CD4-positive, alpha-beta memory T cell (primary cell): ENCODE measurements around the gene CLSTN3. TPM values are rescaled to one million over a fixed set of nuclear protein-coding genes. Genes with fewer than 3 reads are reported as not detected.
A peak's percentile ranks its signal among the peaks of the same experiment; 100 is the strongest.

ENCODE experiments used
- CTCF ChIA-PET: fragments of 350-600 bp; sonication (Branson Sonifier 250); formaldehyde crosslinking; loops from one replicate; lab custom pipeline; 2021; ENCODE audit warnings: inconsistent platforms; ENCODE audit not compliant: partially characterized antibody; lab: Charles Lee
- POLR2A ChIA-PET: fragments of 350-600 bp; sonication (Branson Sonifier 250); formaldehyde crosslinking; loops from one replicate; lab custom pipeline; 2021; ENCODE audit not compliant: partially characterized antibody; lab: Charles Lee
- DNase-seq, 5 donors: peaks; one replicate each; pipeline versions ENCODE4 v3.0.0 to v3.0.0-alpha.2; 2020 to 2022; ENCODE audit warnings: mixed read lengths in 1 of 5
- H3K27ac ChIP-seq: one replicate; pipeline ENCODE4 v1.7.0; 2013; ENCODE audit warnings: low read depth, low read length
- H3K27me3 ChIP-seq: 2 replicates; pipeline ENCODE4 v1.7.0; 2013; ENCODE audit warnings: mild to moderate bottlenecking, low read length, moderate library complexity; ENCODE audit not compliant: insufficient read depth
- H3K36me3 ChIP-seq: 2 replicates; pipeline ENCODE4 v1.7.0; 2013; ENCODE audit warnings: mild to moderate bottlenecking, low read length, moderate library complexity; ENCODE audit not compliant: insufficient read depth
- H3K4me1 ChIP-seq: 2 replicates; pipeline ENCODE4 v1.7.0; 2013; ENCODE audit warnings: mild to moderate bottlenecking, low read length, moderate library complexity; ENCODE audit not compliant: insufficient read depth
- H3K4me3 ChIP-seq, 2 donors: one replicate each; pipeline ENCODE4 v1.7.0; 2013; ENCODE audit warnings: low read length in 2 of 2, mild to moderate bottlenecking in 1 of 2
- H3K9me3 ChIP-seq, 2 donors: one replicate each; pipeline ENCODE4 v1.7.0; 2013; ENCODE audit warnings: low read length in 2 of 2, control low read depth in 1 of 2; ENCODE audit not compliant: control insufficient read depth in 1 of 2
- H3K27ac Mint-ChIP-seq, 7 donors: one replicate each; pipeline ENCODE4 v1.8.0; 2020 to 2021; ENCODE audit warnings: mixed read lengths in 7 of 7, mild to moderate bottlenecking in 6 of 7, inconsistent platforms in 3 of 7, moderate library complexity in 3 of 7
- H3K27me3 Mint-ChIP-seq, 2 donors: one replicate each; pipeline ENCODE4 v1.8.0; 2020 to 2021; ENCODE audit warnings: mixed read lengths in 2 of 2
- H3K36me3 Mint-ChIP-seq, 2 donors: one replicate each; pipeline ENCODE4 v1.8.0; 2020 to 2021; ENCODE audit warnings: mixed read lengths in 2 of 2, inconsistent platforms in 1 of 2, mild to moderate bottlenecking in 1 of 2
- H3K4me1 Mint-ChIP-seq, 4 donors: one replicate each; pipeline ENCODE4 v1.8.0; 2020 to 2021; ENCODE audit warnings: mixed read lengths in 4 of 4, mild to moderate bottlenecking in 1 of 4
- H3K4me3 Mint-ChIP-seq, 8 donors: one replicate each; pipeline ENCODE4 v1.8.0; 2020 to 2021; ENCODE audit warnings: mixed read lengths in 8 of 8, mild to moderate bottlenecking in 7 of 8, moderate library complexity in 6 of 8, inconsistent platforms in 3 of 8
- H3K9me3 Mint-ChIP-seq, 8 donors: one replicate each; pipeline ENCODE4 v1.8.0; 2020 to 2021; ENCODE audit warnings: mixed read lengths in 8 of 8, mild to moderate bottlenecking in 5 of 8, inconsistent platforms in 3 of 8, moderate library complexity in 1 of 8
- intact Hi-C: fragments of 100-400 bp; cut with micrococcal nuclease; formaldehyde crosslinking; loops from one replicate; pipeline ENCODE4 v1.15.1; 2023
- polyA plus RNA-seq, 2 donors: library from polyadenylated mRNA; unstranded; fragments of 300-500 nt; fragmentation: Illumina TruSeq; gene quantifications; one replicate each; pipeline ENCODE4 v1.2.3, GENCODE V29; 2021
- total RNA-seq, 2 experiments: library from RNA; stranded (reverse); gene quantifications; one replicate each; pipeline ENCODE4 v1.2.3, GENCODE V29; 2021

Gene CLSTN3
- total and polyA plus RNA-seq, 4 experiments from 2014 or later = 6.7 to 58.5 (median 29.1) TPM

DNA sequence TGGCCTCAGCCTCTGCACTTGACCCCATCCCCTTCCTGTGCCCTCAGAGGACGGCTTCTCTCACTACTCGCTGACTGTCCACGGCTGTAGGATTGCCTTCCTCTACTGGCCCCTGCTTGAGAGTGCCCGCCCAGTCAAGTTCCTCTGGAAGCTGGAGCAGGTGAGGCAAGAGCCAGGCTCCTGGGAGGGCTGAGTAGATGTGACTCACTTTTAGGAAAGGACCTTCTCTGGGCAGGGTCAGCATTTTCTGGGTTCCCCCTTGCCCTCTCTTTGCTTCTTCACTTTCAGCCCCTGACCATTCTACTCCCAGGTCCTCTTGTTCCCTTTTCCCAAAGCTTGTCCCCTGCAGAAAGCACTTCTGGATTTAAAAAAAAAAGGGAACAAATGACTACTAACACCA, 7.7 kb downstream of the CLSTN3 start:
- H3K36me3 Mint-ChIP-seq = peaks cover 52 to 80% of the 10 kb centered on the region in 2 donors
- Histone ChIP-seq H3K4me1 (no peaks in the 10 kb centered on the region), H3K27ac (no peak overlapping the region), H3K36me3 (peaks cover 44% of the 10 kb centered on the region), H3K9me3 (no peaks in the 10 kb centered on the region), H3K4me3 (no peak overlapping the region), H3K27me3 (no peaks in the 10 kb centered on the region)
- H3K9me3 Mint-ChIP-seq = no peaks in the 10 kb centered on the region
- POLR2A ChIA-PET = no interaction called here
- H3K27me3 Mint-ChIP-seq = no peaks in the 10 kb centered on the region
- CTCF ChIA-PET = no interaction called here
- intact Hi-C loops = no loop called here
- peak overlapping the region in 4 of 7 donors; percentile 5 to 73 (median 28) for H3K27ac Mint-ChIP-seq
- DNase-seq = no peak
- H3K4me3 Mint-ChIP-seq = no peak overlapping the region
- H3K4me1 Mint-ChIP-seq = peaks cover 0 to 16% (median 5%) of the 10 kb centered on the region in 4 donors

DNA sequence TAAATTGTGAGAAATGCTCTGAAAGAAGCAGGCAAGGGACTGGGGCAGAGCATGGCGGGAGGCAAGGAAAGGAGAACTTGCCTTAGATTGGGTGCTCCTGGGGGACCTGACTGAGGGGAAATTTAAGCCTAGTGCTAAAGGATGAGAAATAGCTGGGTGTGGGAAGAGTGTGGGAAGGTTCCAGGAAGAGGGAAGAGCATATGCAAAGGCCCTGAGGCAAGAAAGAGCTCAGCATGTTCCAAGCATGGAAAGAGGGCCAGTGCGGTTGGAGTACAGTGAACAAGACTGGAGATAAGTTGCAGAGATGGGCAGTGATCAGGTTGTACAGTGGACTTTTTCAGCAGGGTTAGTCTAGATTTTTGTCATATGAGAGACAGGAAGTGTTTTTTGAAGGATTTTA, 9.0 kb downstream of the CLSTN3 start:
- Histone ChIP-seq H3K9me3 (no peaks in the 10 kb centered on the region), H3K27me3 (no peaks in the 10 kb centered on the region), H3K36me3 (peaks cover 49% of the 10 kb centered on the region), H3K4me1 (no peaks in the 10 kb centered on the region), H3K27ac (no peak overlapping the region), H3K4me3 (no peak overlapping the region)
- no peak for DNase-seq
- Mint-ChIP-seq H3K4me3 (no peak overlapping the region), H3K9me3 (no peaks in the 10 kb centered on the region), H3K27me3 (no peaks in the 10 kb centered on the region), H3K36me3 (peaks cover 52 to 79% of the 10 kb centered on the region in 2 donors), H3K27ac (peak overlapping the region in 1 of 7 donors; percentile 27), H3K4me1 (peaks cover 0 to 15% (median 4%) of the 10 kb centered on the region in 4 donors)
- intact Hi-C loops = no loop called here
- ChIA-PET CTCF (interaction anchor here (0.6 to 8.5 kb wide), 5 partner anchors 11 to 303 kb away, joined by 3 to 42 read pairs (median 3); no protein-coding TSS in a partner anchor), POLR2A (no interaction called here)

DNA sequence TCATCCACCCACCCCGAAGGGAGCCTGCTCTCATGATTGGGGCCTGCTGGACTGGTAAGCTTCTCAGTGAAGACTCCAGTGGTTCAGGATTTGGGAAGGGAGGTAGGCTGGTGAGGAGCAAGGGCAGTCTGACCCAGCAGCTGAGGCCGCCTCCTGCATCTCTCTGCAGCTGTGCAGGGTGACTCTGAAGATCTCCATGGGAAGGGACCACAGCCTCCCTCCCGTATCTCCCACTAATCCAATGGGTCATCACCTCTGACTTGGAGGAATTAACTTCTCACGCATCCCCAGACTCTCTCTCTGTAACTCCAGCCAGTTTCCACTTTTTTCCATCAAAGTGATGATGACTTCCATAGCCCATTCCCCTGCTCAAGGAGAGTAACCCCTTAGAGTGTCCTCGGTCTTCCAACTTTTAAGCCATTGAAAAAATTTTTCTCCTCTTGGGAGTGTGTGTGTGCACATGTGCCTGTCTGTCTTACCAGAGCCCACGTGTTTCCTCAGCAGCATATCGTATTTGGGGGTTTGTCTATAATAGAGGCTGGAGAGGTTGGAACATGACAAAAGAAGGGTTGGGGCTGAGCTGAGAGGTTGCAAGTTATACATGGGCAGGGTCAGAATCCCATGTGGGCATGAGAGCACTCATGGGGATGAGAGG, 11.3 kb downstream of the CLSTN3 start:
- Histone ChIP-seq H3K27me3 (no peaks in the 10 kb centered on the region), H3K36me3 (peaks cover 31% of the 10 kb centered on the region), H3K27ac (no peak overlapping the region), H3K4me1 (no peaks in the 10 kb centered on the region), H3K9me3 (no peaks in the 10 kb centered on the region), H3K4me3 (no peak overlapping the region)
- peaks cover 47 to 78% of the 10 kb centered on the region in 2 donors for H3K36me3 Mint-ChIP-seq
- POLR2A ChIA-PET = interaction anchor here (1.3 to 2.0 kb wide), 2 partner anchors 10 to 11 kb away, joined by 5 read pairs; no protein-coding TSS in a partner anchor
- no peaks in the 10 kb centered on the region for H3K27me3 Mint-ChIP-seq
- H3K27ac Mint-ChIP-seq = peak overlapping the region in 2 of 7 donors; percentile 42 to 48
- no peaks in the 10 kb centered on the region for H3K9me3 Mint-ChIP-seq
- intact Hi-C loops = loop anchor here (1.0 to 2.0 kb wide), 3 partner anchors 47 to 497 kb away; no protein-coding TSS in a partner anchor
- no peak for DNase-seq
- CTCF ChIA-PET = interaction anchor here (0.7 to 8.5 kb wide), 10 partner anchors 9 to 498 kb away, joined by 3 to 42 read pairs (median 3); partner anchors contain the start of gene PEX5
- H3K4me3 Mint-ChIP-seq = no peak overlapping the region
- peaks cover 0 to 12% (median 4%) of the 10 kb centered on the region in 4 donors for H3K4me1 Mint-ChIP-seq

- H3K9me3 Mint-ChIP-seq = no peaks in the 10 kb centered on the region
- H3K4me3 Mint-ChIP-seq = no peak overlapping the region
- peaks cover 0 to 12% (median 4%) of the 10 kb centered on the region in 4 donors for H3K4me1 Mint-ChIP-seq
- POLR2A ChIA-PET = interaction anchor here (0.8 to 2.0 kb wide), 2 partner anchors 11 to 47 kb away, joined by 4 to 5 read pairs; no protein-coding TSS in a partner anchor
- intact Hi-C loops = loop anchor here (1.0 to 2.0 kb wide), 3 partner anchors 46 to 496 kb away; no protein-coding TSS in a partner anchor
- DNase-seq = peak; percentile 40 to 53 (median 44)
- Histone ChIP-seq H3K9me3 (no peaks in the 10 kb centered on the region), H3K27me3 (no peaks in the 10 kb centered on the region), H3K36me3 (peaks cover 24% of the 10 kb centered on the region), H3K4me3 (no peak overlapping the region), H3K4me1 (no peaks in the 10 kb centered on the region), H3K27ac (no peak overlapping the region)
- CTCF ChIA-PET = interaction anchor here (0.7 to 8.5 kb wide), 10 partner anchors 8 to 497 kb away, joined by 3 to 42 read pairs (median 3); partner anchors contain the start of gene PEX5
- H3K27ac Mint-ChIP-seq = peak overlapping the region in 4 of 7 donors; percentile 16 to 80 (median 43)
- H3K27me3 Mint-ChIP-seq = no peaks in the 10 kb centered on the region
- H3K36me3 Mint-ChIP-seq = peaks cover 45 to 77% of the 10 kb centered on the region in 2 donors
Observed at GRCh38 chr12:7142056-7142644, 12.0 kb downstream of the CLSTN3 start.

DNA sequence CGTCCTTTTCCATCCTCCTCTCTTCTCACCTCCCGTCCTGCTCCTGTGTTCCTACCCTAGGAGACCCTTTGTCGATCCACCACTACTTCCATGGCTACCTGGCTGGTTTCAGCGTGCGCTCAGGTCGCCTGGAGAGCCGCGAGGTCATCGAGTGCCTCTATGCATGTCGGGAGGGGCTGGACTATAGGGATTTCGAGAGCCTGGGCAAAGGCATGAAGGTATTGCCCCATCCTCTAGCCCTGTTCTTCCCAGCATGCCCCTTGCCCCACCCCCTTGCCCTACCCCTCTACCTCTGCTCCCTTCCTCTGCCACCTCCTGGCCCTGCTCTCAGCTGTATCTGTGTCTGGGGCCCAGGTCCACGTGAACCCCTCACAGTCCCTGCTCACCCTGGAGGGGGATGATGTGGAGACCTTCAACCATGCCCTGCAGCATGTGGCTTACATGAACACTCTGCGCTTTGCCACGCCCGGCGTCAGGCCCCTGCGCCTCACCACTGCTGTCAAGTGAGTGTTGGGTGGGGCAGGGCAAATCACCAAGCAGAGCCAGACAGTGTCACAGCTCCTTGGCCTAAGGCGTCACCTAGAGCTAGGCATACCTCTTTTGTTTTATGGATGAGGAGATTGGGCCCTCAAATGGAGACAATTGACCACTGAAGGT, 12.8 kb downstream of the CLSTN3 start:
- peak overlapping the region in 2 of 7 donors; percentile 42 to 45 for H3K27ac Mint-ChIP-seq
- H3K4me1 Mint-ChIP-seq = peaks cover 0 to 12% (median 4%) of the 10 kb centered on the region in 4 donors
- no peak overlapping the region for H3K4me3 ChIP-seq
- H3K9me3 Mint-ChIP-seq = no peaks in the 10 kb centered on the region
- H3K27ac ChIP-seq = no peak overlapping the region
- no peak overlapping the region for H3K4me3 Mint-ChIP-seq
- intact Hi-C loops = loop anchor here (1.0 to 2.0 kb wide), 3 partner anchors 45 to 495 kb away; no protein-coding TSS in a partner anchor
- no peaks in the 10 kb centered on the region for H3K27me3 Mint-ChIP-seq
- CTCF ChIA-PET = interaction anchor here (0.9 to 8.5 kb wide), 8 partner anchors 19 to 496 kb away, joined by 3 to 42 read pairs (median 3); partner anchors contain the start of genes C1RL and PEX5
- no peak for DNase-seq
- H3K9me3 ChIP-seq = no peaks in the 10 kb centered on the region
- H3K36me3 ChIP-seq = peaks cover 17% of the 10 kb centered on the region
- no peaks in the 10 kb centered on the region for H3K4me1 ChIP-seq
- peaks cover 42 to 76% of the 10 kb centered on the region in 2 donors for H3K36me3 Mint-ChIP-seq
- POLR2A ChIA-PET = interaction anchor here (0.8 to 2.0 kb wide), 2 partner anchors 11 to 46 kb away, joined by 4 to 5 read pairs; no protein-coding TSS in a partner anchor
- H3K27me3 ChIP-seq = no peaks in the 10 kb centered on the region

GRCh38 chr12:7143564-7143963, 13.4 kb downstream of the CLSTN3 start:
- POLR2A ChIA-PET = interaction anchor here (1.1 to 2.0 kb wide), 2 partner anchors 12 to 35 kb away, joined by 4 to 5 read pairs; no protein-coding TSS in a partner anchor
- CTCF ChIA-PET = interaction anchor here (0.9 to 8.5 kb wide), 8 partner anchors 22 to 179 kb away, joined by 3 to 42 read pairs (median 6); partner anchors contain the start of genes C1RL and PEX5
- Histone ChIP-seq H3K4me1 (no peaks in the 10 kb centered on the region), H3K27me3 (no peaks in the 10 kb centered on the region), H3K9me3 (no peaks in the 10 kb centered on the region), H3K36me3 (peaks cover 15% of the 10 kb centered on the region), H3K4me3 (no peak overlapping the region), H3K27ac (no peak overlapping the region)
- Mint-ChIP-seq H3K27ac (no peak overlapping the region), H3K9me3 (no peaks in the 10 kb centered on the region), H3K4me1 (peaks cover 0 to 12% (median 4%) of the 10 kb centered on the region in 4 donors), H3K36me3 (peaks cover 44 to 78% of the 10 kb centered on the region in 2 donors), H3K4me3 (no peak overlapping the region), H3K27me3 (no peaks in the 10 kb centered on the region)
- DNase-seq = no peak
- intact Hi-C loops = loop anchor here (2.0 kb wide), 1 partner anchor 75 kb away; no protein-coding TSS in a partner anchor
